HG03469 (cell line): ENCODE results near the gene RASA4.
"Not testable (repeated sequence)": the region's sequence is repeated elsewhere in the genome, so short reads cannot be mapped to it uniquely, and the experiment has no call there.

Experiments
- ATAC-seq: cut with Tn5 transposase; IDR thresholded peaks from one replicate; pipeline ENCODE4 v1.9.1; 2021; ENCODE audit warnings: mild to moderate bottlenecking, moderate library complexity, moderate number of reproducible peaks; ENCODE audit not compliant: unreplicated experiment

The RASA4 gene

DNA sequence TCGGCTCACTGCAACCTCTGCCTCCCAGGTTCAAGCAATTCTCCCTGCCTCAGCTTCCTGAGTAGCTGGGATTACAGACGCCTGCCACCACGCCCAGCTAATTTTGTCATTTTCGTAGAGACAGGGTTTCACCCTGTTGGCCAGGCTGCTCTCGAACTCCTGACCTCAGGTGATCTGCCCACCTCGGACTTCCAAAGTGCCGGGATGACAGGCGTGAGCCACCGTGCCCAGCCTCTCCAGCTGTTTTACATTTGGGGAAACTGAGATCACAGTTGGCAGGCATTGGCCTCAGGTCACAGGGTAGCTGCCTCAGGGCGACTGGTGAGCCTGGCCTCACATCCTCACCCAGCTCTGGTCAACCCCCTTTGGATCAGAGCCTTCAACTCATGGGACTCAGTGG lies 6.8 kb downstream of the RASA4 start:
- ATAC-seq: not testable (repeated sequence)

DNA sequence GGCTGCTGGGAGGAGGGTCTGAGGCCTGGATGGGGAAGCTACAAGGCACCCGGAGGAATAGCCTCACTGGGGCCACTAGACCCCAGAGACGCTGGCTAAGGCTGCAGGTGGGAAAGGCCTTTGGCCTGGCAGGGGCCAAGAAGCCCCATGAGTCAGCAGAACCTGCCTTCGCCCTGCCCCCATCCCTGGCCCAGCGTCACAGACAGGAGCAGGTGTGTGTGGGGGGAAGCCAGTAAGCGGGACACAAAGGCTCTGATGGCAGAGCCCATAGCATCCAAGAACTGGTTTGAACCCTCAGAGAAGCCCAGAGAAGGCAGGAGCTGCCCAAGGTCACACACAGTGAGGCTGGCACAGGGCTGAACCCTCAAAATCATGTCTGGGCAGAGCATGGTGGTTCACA lies 9.7 kb downstream of the RASA4 start:
- ATAC-seq: not testable (repeated sequence)

- not testable (repeated sequence) for ATAC-seq
Observed at GRCh38 chr7:102604431-102605145, 12.0 kb downstream of the RASA4 start.

- ATAC-seq: not testable (repeated sequence)
Observed at GRCh38 chr7:102602317-102602716, 14.2 kb downstream of the RASA4 start.

DNA sequence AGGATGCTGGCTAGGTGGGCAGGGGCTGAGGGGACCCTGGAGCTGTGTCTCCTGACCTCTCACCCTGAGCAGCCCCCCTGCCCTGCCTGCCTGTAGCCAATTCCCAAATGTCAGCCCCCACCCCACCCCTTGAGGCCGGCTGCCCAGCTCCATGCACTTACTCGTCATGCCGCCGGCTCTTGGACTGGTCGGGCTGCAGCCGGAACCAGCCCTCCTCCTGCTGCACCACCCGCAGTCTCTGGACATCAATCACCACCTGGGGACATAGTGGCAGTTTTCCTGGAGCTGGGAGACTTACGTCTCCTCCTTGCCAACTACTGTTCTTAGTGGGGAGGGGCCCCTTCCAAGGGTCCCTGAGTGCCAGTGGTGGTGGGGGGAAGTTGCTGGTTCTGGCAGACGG lies 16.9 kb downstream of the RASA4 start:
- not testable (repeated sequence) for ATAC-seq

DNA sequence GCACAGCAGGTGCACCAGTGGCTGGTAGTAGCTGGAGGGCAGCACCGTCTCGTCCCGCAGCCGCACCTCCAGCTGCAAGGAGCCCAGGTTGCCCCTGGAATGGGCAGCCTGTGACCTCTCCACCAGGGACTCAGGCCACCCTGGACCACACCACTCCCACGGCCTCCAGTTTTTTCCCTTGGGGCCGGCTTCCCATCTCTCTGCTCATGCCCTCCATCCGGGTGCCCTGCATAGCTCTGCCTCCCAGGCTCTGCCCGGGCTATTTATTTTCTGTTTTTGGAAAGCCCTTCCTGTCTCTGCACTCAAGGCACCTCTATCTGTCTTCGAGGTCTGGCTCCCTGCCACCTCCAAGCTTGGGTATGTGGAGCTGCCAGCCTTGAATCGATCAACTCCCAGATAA lies 20.5 kb downstream of the RASA4 start:
- not testable (repeated sequence) for ATAC-seq

GRCh38 chr7:102593637-102594334 lies 22.8 kb downstream of the RASA4 start:
- ATAC-seq: peak; percentile 45

- ATAC-seq: not testable (repeated sequence)
Observed at GRCh38 chr7:102592477-102593019, 24.0 kb downstream of the RASA4 start.

- peak; percentile 35 for ATAC-seq
Observed at GRCh38 chr7:102589857-102590256, 26.7 kb downstream of the RASA4 start.

DNA sequence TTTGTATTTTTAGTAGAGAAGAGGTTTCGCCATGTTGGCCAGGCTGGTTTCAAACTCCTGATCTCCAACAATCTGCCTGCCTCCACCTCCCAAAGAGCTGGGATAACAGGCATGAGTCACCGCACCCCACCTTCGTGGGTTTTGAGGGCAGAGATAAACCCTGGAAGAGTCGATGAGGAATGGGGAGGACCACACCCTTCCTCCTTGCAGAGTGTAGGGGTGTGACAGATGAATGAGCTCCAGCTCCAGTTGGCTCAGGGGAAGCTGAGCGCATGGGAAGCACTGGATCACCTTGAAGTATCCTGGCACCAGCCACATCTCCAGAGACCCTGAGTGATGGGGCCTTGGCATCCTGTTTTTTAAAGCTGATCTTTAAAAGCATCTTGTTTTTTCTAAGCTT lies 33.1 kb downstream of the RASA4 start:
- ATAC-seq: not testable (repeated sequence)

DNA sequence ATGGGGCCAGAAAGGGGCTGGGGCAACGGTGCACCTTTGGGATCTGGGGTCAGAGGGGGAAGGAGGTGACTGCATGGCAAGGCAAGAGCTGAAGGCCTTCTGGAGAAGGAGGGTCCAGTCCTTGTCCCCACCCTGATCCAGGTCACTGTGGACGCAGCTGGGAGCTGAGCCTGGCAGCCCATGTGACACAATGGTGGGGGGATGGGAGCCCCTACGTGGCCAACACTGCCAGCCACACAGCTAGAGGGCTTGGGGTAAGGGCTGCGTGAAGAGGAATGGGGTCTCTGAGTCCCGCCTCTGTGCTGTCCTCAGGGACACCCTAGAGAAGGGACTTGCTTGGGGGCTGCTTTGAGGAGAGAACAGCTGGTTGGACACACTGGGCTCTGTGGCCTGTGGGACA lies 34.8 kb downstream of the RASA4 start:
- not testable (repeated sequence) for ATAC-seq

GRCh38 chr7:102578486-102578885 lies 38.1 kb downstream of the RASA4 start:
- not testable (repeated sequence) for ATAC-seq

DNA sequence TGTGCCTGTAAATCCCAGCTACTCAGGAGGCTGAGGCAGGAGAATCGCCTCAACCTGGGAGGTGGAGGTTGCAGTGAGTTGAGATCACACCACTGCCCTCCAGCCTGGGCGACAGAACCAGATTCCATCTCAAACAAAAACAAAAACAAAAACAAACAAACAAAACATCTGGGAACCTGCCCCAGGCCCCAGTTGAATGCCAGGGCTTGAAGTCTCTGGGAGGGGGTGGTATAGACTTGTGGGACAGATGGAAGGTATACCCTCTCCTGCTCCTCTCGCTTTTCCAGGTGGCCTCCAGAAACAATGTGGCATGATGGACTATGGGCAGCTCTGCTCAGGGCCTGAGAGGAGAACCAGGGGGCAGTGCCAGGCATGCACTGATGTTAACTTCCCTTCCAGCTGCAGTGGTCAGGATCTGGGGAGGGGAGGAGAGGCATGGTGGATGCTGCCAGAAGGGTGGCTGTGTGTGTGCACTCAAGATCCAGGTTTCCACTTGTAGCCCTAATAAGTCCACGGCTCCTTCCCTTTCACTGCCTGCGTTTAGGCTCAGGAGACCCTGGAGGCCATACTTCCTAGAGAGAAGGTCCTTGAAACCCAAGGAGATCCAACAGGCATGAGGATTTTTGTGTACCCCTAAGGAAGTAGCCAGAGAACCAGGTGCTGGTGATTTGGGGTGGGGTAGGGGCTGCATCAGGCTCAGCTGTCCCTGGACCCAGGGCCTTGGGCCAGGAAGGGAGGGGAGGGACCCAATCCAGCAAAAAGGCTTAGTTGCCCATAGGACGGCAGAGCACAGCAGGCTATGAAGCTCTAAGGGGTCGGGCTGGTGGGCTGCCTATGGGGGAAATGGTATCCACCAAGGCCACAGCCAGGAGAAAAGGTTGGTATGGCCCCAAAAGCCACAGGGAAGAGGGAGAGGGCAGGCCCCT lies 39.0 kb downstream of the RASA4 start:
- ATAC-seq: not testable (repeated sequence)

- ATAC-seq: not testable (repeated sequence)
Observed at GRCh38 chr7:102576363-102576762, 40.2 kb downstream of the RASA4 start.

DNA sequence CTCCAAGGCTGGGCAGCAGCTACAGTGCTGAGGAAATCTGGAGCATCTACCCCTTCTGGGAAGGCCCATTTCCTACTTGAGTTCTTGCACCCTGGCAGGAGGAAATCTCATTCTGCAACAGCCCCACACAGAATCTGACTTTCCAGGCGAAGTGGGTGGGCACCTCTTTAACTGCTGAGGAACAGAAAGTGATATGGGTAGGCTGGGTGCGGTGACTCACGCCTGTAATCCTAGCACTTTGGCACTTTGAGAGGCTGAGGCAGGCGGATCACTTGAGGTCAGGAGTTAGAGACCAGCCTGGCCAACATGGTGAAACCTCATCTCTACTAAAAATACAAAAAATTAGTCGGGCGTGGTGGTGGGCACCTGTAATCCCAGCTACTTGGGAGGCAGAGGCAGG lies 41.9 kb downstream of the RASA4 start:
- not testable (repeated sequence) for ATAC-seq

GRCh38 chr7:102572261-102573239 lies 44.0 kb downstream of the RASA4 start, which contains the start of gene POLR2J3:
POLR2J3 (minus strand) TSS chr7:102572583; CDS start chr7:102572521, 62 bp downstream.
- ATAC-seq: peak; percentile 93

- not testable (repeated sequence) for ATAC-seq
Observed at GRCh38 chr7:102568620-102569019, 47.9 kb downstream of the RASA4 start.

- ATAC-seq: not testable (repeated sequence)
Observed at GRCh38 chr7:102550808-102551422, 65.6 kb downstream of the RASA4 start, which contains the start of gene SPDYE2. SPDYE2 (plus strand) TSS chr7:102551226; CDS start chr7:102553256, 2,030 bp downstream.

- ATAC-seq: not testable (repeated sequence)
Observed at GRCh38 chr7:102546353-102546752, 70.2 kb downstream of the RASA4 start.
